ENCODE data around the gene TRIO.
A peak's percentile ranks its signal among the peaks of the same experiment; 100 is the strongest.

Gene TRIO

DNA sequence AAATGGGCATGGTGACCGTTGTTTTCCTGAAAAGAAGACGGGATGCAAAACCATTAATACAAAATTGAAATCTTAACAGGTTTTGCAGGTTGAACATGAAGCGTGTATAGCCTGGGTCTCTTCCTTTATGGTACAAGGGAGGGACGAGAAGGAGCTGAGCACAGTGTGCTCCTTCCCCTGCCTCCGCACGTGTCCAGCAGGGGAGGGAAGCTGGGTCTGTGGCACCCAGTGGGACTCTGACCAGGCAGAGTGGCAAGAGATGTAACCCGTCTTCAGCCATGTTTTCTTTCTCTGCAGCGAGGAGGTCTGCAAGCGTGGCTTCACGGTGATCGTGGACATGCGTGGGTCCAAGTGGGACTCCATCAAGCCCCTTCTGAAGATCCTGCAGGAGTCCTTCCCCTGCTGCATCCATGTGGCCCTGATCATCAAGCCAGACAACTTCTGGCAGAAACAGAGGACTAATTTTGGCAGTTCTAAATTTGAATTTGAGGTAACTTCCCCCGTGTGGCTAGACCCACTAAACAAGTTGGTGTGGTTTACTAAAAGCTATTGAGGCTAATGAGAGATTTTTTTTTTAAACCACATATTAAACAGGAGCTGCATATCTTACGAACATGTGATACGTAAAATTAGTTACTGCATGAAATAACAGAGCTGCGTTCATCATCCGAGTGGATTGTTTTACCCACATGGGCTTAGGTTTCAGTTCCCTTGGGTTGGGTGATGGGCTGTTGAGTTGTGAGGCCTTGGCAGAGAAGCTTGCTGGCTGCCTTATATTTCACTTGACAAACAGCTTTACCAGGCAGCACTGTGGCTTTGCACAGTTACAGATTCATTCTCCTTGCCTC, 143.7 kb downstream of the TRIO start:
- no peak overlapping the region for H3K4ac ChIP-seq (ENCODE audit: low read depth, low read length)
- no peak overlapping the region for H3K23ac ChIP-seq (ENCODE audit: low read length)
- H4K8ac ChIP-seq (ENCODE audit: low read depth, low read length), result no peak overlapping the region
- no peak overlapping the region for H2BK5ac ChIP-seq (ENCODE audit: low read depth, low read length, poor library complexity)
- H3K4me2 ChIP-seq (ENCODE audit: low read length), result no peak overlapping the region
- H3K79me1 ChIP-seq (ENCODE audit: low read length), result no peaks in the 10 kb centered on the region
- no peak overlapping the region for H4K91ac ChIP-seq (ENCODE audit: low read depth, low read length)
- H2BK120ac ChIP-seq (ENCODE audit: insufficient read depth, low read length, poor library complexity), result no peak overlapping the region
- H3K79me2 ChIP-seq (ENCODE audit: control insufficient read depth, insufficient read depth, low read length, poor library complexity), result peaks cover 1% of the 10 kb centered on the region
- H3K9me3 ChIP-seq (ENCODE audit: insufficient read depth, low read depth, low read length), result no peaks in the 10 kb centered on the region
- no peak overlapping the region for H2AK5ac ChIP-seq (ENCODE audit: low read length)
- no CpG with 5 or more reads among the region's 17 CpGs for WGBS (ENCODE audit: extremely low coverage, insufficient coverage, insufficient read length)
- no peak overlapping the region for H4K12ac ChIP-seq (ENCODE audit: low read depth, low read length)
- H2BK12ac ChIP-seq (ENCODE audit: low read length), result no peak overlapping the region
- no peak overlapping the region for H3K27ac ChIP-seq (ENCODE audit: low read depth, low read length)
- H3K14ac ChIP-seq (ENCODE audit: low read length), result no peak overlapping the region
- peaks cover 3 to 14% of the 10 kb centered on the region in 2 experiments for H3K4me1 ChIP-seq (ENCODE audit: control insufficient read depth in 1 of 2, insufficient read depth in 2 of 2, low read length in 2 of 2)
- peaks cover 9 to 19% of the 10 kb centered on the region in 2 experiments for H3K36me3 ChIP-seq (ENCODE audit: control insufficient read depth in 1 of 2, insufficient read depth in 2 of 2, low read length in 2 of 2)
- H2AFZ ChIP-seq (ENCODE audit: insufficient read depth, low read length, poor library complexity), result no peak overlapping the region
- no peak for DNase-seq
- H3K27me3 ChIP-seq (ENCODE audit: insufficient read depth, low read length), result no peaks in the 10 kb centered on the region
- H3K9ac ChIP-seq (ENCODE audit: low read length), result no peak overlapping the region
- H3K4me3 ChIP-seq (ENCODE audit: low read depth, low read length), result no peak overlapping the region
- no peak overlapping the region for H3K18ac ChIP-seq (ENCODE audit: low read length)

DNA sequence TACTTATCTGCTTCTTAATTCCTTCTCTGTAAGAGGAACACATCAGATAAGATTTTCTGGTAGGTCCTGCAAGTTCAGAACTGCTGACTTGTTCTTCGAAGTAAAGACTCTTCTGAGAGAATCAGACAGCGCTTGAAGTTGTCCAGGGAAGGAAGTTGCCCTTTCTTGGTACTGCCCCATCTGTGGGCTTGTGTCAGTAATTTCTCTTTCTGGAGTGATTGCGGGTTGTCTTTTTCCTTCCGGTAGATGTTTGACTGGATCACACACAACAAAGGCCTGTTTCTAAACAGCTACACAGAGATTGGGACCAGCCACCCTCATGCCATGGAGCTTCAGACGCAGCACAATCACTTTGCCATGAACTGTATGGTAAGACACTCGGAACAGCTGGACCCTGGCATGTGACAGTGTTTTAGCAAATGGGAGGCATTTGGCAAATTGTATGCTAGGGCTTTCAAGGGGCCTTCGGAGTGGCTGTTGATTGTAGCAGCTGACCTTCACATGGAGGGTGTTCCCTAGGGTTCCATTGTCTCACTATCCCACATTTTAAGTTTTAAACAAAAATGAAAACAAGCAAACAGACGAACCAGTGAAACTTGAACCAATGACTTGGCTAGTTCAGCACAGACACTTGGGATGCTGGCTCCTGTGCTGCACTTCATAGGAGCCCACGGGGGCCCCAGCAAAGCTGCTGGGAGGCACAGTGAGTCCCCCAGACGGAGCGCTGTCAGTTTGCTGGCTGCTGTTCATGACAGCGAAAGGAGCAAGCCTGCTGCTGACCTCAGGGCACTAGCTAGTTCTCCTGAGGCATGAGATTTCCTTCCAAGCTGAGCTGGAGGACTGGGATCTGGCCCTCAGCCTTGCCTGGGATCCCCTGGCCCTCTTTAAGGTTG, 149.9 kb downstream of the TRIO start:
- Histone ChIP-seq H4K8ac (ENCODE audit: low read depth, low read length) (no peak overlapping the region), H4K12ac (ENCODE audit: low read depth, low read length) (no peak overlapping the region), H3K9me3 (ENCODE audit: insufficient read depth, low read depth, low read length) (no peaks in the 10 kb centered on the region), H3K27me3 (ENCODE audit: insufficient read depth, low read length) (no peaks in the 10 kb centered on the region), H3K9ac (ENCODE audit: low read length) (no peak overlapping the region), H3K4me3 (ENCODE audit: low read depth, low read length) (no peak overlapping the region), H2BK120ac (ENCODE audit: insufficient read depth, low read length, poor library complexity) (no peak overlapping the region), H3K14ac (ENCODE audit: low read length) (no peak overlapping the region), H3K4ac (ENCODE audit: low read depth, low read length) (no peak overlapping the region), H3K36me3 (ENCODE audit: control insufficient read depth in 1 of 2, insufficient read depth in 2 of 2, low read length in 2 of 2) (peaks cover 23 to 36% of the 10 kb centered on the region in 2 experiments), H3K4me1 (ENCODE audit: control insufficient read depth in 1 of 2, insufficient read depth in 2 of 2, low read length in 2 of 2) (peaks cover 6 to 9% of the 10 kb centered on the region in 2 experiments), H2BK5ac (ENCODE audit: low read depth, low read length, poor library complexity) (no peak overlapping the region), H2BK12ac (ENCODE audit: low read length) (no peak overlapping the region), H3K23ac (ENCODE audit: low read length) (no peak overlapping the region), H3K18ac (ENCODE audit: low read length) (peak overlapping the region; percentile 4), H3K79me1 (ENCODE audit: low read length) (no peaks in the 10 kb centered on the region), H3K79me2 (ENCODE audit: control insufficient read depth, insufficient read depth, low read length, poor library complexity) (peaks cover 2% of the 10 kb centered on the region), H3K27ac (ENCODE audit: low read depth, low read length) (peak overlapping the region; percentile 55), H2AK5ac (ENCODE audit: low read length) (no peak overlapping the region), H3K4me2 (ENCODE audit: low read length) (no peak overlapping the region), H4K91ac (ENCODE audit: low read depth, low read length) (no peak overlapping the region), H2AFZ (ENCODE audit: insufficient read depth, low read length, poor library complexity) (no peak overlapping the region)
- DNase-seq, result no peak
- no CpG with 5 or more reads among the region's 12 CpGs for whole genome bisulfite sequencing (ENCODE audit: extremely low coverage, insufficient coverage, insufficient read length)

DNA sequence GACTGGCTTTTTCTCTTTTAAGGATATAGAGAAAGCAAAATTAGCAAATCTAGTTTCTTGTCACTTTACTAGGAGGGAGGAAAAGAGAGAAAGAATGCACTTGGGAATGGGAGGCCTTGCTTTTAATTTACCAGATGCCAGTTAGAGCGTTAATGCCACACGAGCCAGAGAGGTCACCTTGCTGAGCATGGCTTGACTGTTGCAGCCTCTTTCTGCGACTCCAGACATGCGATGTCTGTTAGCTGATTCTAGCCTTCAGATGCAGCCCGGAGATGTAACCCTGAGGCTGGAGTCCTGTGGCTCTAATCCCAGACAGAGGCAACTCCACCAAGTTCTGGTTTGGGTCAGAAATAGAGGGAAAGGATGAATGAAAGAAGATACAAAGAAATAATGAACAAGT, 152.5 kb downstream of the TRIO start:
- Histone ChIP-seq H3K14ac (ENCODE audit: low read length) (no peak overlapping the region), H3K27me3 (ENCODE audit: insufficient read depth, low read length) (no peaks in the 10 kb centered on the region), H3K36me3 (ENCODE audit: control insufficient read depth in 1 of 2, insufficient read depth in 2 of 2, low read length in 2 of 2) (peaks cover 27 to 39% of the 10 kb centered on the region in 2 experiments), H2AK5ac (ENCODE audit: low read length) (no peak overlapping the region), H3K4ac (ENCODE audit: low read depth, low read length) (no peak overlapping the region), H3K18ac (ENCODE audit: low read length) (no peak overlapping the region), H2BK5ac (ENCODE audit: low read depth, low read length, poor library complexity) (no peak overlapping the region), H2BK12ac (ENCODE audit: low read length) (no peak overlapping the region), H3K4me2 (ENCODE audit: low read length) (no peak overlapping the region), H3K4me1 (ENCODE audit: control insufficient read depth in 1 of 2, insufficient read depth in 2 of 2, low read length in 2 of 2) (peaks cover 6 to 9% of the 10 kb centered on the region in 2 experiments), H3K4me3 (ENCODE audit: low read depth, low read length) (no peak overlapping the region), H3K79me1 (ENCODE audit: low read length) (no peaks in the 10 kb centered on the region), H3K9me3 (ENCODE audit: insufficient read depth, low read depth, low read length) (no peaks in the 10 kb centered on the region), H3K79me2 (ENCODE audit: control insufficient read depth, insufficient read depth, low read length, poor library complexity) (peaks cover 2% of the 10 kb centered on the region), H3K9ac (ENCODE audit: low read length) (no peak overlapping the region), H3K23ac (ENCODE audit: low read length) (no peak overlapping the region), H4K91ac (ENCODE audit: low read depth, low read length) (no peak overlapping the region), H2AFZ (ENCODE audit: insufficient read depth, low read length, poor library complexity) (no peak overlapping the region), H4K8ac (ENCODE audit: low read depth, low read length) (no peak overlapping the region), H3K27ac (ENCODE audit: low read depth, low read length) (peak overlapping the region; percentile 1), H2BK120ac (ENCODE audit: insufficient read depth, low read length, poor library complexity) (no peak overlapping the region), H4K12ac (ENCODE audit: low read depth, low read length) (no peak overlapping the region)
- WGBS (ENCODE audit: extremely low coverage, insufficient coverage, insufficient read length), result no CpG with 5 or more reads among the region's 5 CpGs
- no peak for DNase-seq

DNA sequence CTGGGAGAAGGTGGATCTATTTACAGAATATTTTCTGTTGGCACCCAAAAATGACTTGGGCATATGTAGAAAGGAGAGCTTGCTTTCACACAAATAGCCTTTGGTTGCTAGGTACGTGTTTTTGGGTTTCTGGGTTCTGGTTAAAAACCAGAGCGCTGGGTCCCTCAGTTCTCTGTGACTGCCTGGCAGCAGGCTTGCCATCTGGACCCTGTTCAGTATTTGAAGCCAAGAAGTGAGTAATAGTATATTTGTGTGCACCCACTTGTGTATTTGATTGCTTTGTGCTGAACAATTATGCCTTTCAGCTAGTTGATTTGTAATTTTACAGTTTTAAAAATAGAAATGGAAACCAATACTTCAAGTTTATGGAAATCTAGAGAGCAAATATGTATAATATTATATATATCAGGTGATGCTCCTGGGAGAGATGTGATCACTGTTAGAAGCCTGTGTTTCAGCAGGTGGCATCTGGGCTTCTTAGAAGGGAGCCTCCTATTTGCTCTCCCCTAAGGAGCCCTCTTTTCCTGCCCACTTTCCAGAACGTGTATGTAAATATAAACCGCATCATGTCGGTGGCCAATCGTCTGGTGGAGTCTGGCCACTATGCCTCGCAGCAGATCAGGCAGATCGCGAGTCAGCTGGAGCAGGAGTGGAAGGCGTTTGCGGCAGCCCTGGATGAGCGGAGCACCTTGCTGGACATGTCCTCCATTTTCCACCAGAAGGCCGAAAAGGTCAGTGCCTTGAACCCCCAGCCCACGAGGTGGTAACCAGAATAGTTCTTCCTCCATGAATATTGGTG, 153.6 kb downstream of the TRIO start:
- Histone ChIP-seq H2AK5ac (ENCODE audit: low read length) (no peak overlapping the region), H3K27me3 (ENCODE audit: insufficient read depth, low read length) (no peaks in the 10 kb centered on the region), H3K9me3 (ENCODE audit: insufficient read depth, low read depth, low read length) (no peaks in the 10 kb centered on the region), H3K4me1 (ENCODE audit: control insufficient read depth in 1 of 2, insufficient read depth in 2 of 2, low read length in 2 of 2) (peaks cover 4 to 9% of the 10 kb centered on the region in 2 experiments), H2BK5ac (ENCODE audit: low read depth, low read length, poor library complexity) (no peak overlapping the region), H3K4me3 (ENCODE audit: low read depth, low read length) (no peak overlapping the region), H4K91ac (ENCODE audit: low read depth, low read length) (no peak overlapping the region), H2BK120ac (ENCODE audit: insufficient read depth, low read length, poor library complexity) (no peak overlapping the region), H3K79me2 (ENCODE audit: control insufficient read depth, insufficient read depth, low read length, poor library complexity) (peaks cover 2% of the 10 kb centered on the region), H3K79me1 (ENCODE audit: low read length) (no peaks in the 10 kb centered on the region), H2AFZ (ENCODE audit: insufficient read depth, low read length, poor library complexity) (no peak overlapping the region), H3K14ac (ENCODE audit: low read length) (no peak overlapping the region), H3K4ac (ENCODE audit: low read depth, low read length) (no peak overlapping the region), H3K36me3 (ENCODE audit: control insufficient read depth in 1 of 2, insufficient read depth in 2 of 2, low read length in 2 of 2) (peaks cover 22 to 37% of the 10 kb centered on the region in 2 experiments), H4K8ac (ENCODE audit: low read depth, low read length) (no peak overlapping the region), H3K23ac (ENCODE audit: low read length) (no peak overlapping the region), H2BK12ac (ENCODE audit: low read length) (no peak overlapping the region), H3K27ac (ENCODE audit: low read depth, low read length) (no peak overlapping the region), H3K4me2 (ENCODE audit: low read length) (no peak overlapping the region), H3K18ac (ENCODE audit: low read length) (no peak overlapping the region), H4K12ac (ENCODE audit: low read depth, low read length) (no peak overlapping the region), H3K9ac (ENCODE audit: low read length) (no peak overlapping the region)
- no CpG with 5 or more reads among the region's 14 CpGs for WGBS (ENCODE audit: extremely low coverage, insufficient coverage, insufficient read length)
- DNase-seq, result no peak

All from trophoblast cell (in vitro differentiated cells and primary cell).